ENCODE results near the gene SLC38A11. TPM values are rescaled to one million over a fixed set of nuclear protein-coding genes. Genes with fewer than 3 reads are reported as not detected.

Gene SLC38A11
- total and polyA plus RNA-seq, 2 of the 8 experiments (the other 6 are each of a cell fraction or from before 2014, with no cell fraction given) = not detected

DNA sequence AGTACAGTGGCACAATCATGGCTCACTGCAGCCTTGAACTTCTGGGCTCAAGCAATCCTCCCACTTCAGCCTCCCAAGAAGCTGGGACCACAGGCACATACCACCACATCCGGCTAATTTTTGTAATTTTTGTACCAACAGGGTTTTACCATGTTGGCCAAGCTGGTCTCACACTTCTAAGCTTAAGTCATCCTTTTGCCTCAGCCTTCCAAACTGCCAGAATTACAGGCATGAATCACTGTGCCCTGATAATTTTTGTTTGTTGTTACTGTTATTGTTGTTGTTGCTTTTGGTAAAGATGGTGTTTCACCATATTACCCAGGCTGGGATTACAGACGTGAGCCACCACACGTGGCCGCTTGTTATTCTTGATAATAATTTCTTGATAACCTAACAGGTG lies 103.2 kb downstream of the SLC38A11 start:
- Histone ChIP-seq H2BK5ac (ENCODE audit: low read depth, low read length) (no peak overlapping the region), H2AFZ (ENCODE audit: low read length) (no peak overlapping the region), H3K18ac (ENCODE audit: extremely low read depth, low read length) (no peak overlapping the region), H4K20me1 (replicated peaks in 1 of 2; ENCODE audit: control insufficient read depth in 1 of 2, insufficient read depth in 2 of 2, low read length in 2 of 2) (no peaks in the 10 kb centered on the region), H3K23ac (ENCODE audit: insufficient read length) (no peak overlapping the region), H3K14ac (ENCODE audit: insufficient read length) (no peak overlapping the region), H3K4me3 (ENCODE audit: extremely low read depth in 1 of 4, insufficient read depth in 2 of 4, low read depth in 3 of 4, low read length in 4 of 4) (no peak overlapping the region), H3K79me1 (ENCODE audit: low read depth, low read length) (no peaks in the 10 kb centered on the region), H4K91ac (replicated peaks; ENCODE audit: insufficient read length, low read length) (no peak overlapping the region), H3K36me3 (ENCODE audit: control insufficient read depth in 2 of 4, insufficient read depth in 4 of 4, low read length in 3 of 4) (no peaks in the 10 kb centered on the region), H3K9me3 (ENCODE audit: insufficient read depth in 2 of 2, low read depth in 1 of 2, low read length in 1 of 2) (no peaks in the 10 kb centered on the region), H2AK5ac (ENCODE audit: low read depth, low read length) (no peak overlapping the region), H2BK15ac (ENCODE audit: low read length) (no peak overlapping the region), H3K4me2 (ENCODE audit: insufficient read depth in 1 of 2, low read depth in 2 of 2, low read length in 2 of 2) (no peak overlapping the region), H3K27me3 (replicated peaks in 1 of 4; ENCODE audit: control insufficient read depth in 3 of 4, extremely low read depth in 1 of 4, insufficient read depth in 3 of 4, low read length in 3 of 4) (no peaks in the 10 kb centered on the region), H3K4me1 (replicated peaks in 1 of 4; ENCODE audit: control insufficient read depth in 3 of 4, insufficient read depth in 4 of 4, low read length in 3 of 4) (no peaks in the 10 kb centered on the region), H4K8ac (ENCODE audit: extremely low read depth, insufficient read depth, low read length) (no peak overlapping the region), H3K9ac (replicated peaks in 1 of 4; ENCODE audit: extremely low read depth in 1 of 4, low read depth in 3 of 4, low read length in 3 of 4) (no peak overlapping the region), H3K27ac (ENCODE audit: low read depth, low read length) (no peak overlapping the region), H3K23me2 (ENCODE audit: low read depth, low read length) (no peaks in the 10 kb centered on the region), H2BK120ac (replicated peaks; ENCODE audit: low read depth, low read length) (no peak overlapping the region), H3K56ac (replicated peaks; ENCODE audit: insufficient read length, low read depth, low read length) (no peak overlapping the region), H3K4ac (replicated peaks; ENCODE audit: insufficient read length, low read depth, low read length) (no peak overlapping the region), H4K5ac (ENCODE audit: insufficient read length, low read depth, low read length) (no peak overlapping the region), H3K79me2 (ENCODE audit: control insufficient read depth in 1 of 2, insufficient read depth in 2 of 2, low read length in 2 of 2) (no peaks in the 10 kb centered on the region), H2BK20ac (ENCODE audit: low read length) (no peak overlapping the region), H2BK12ac (ENCODE audit: low read depth, low read length) (no peak overlapping the region)
- DNase-seq (ENCODE audit: low read depth in 1 of 2, low spot score in 2 of 2) (no peak), FAIRE-seq (no peak)
- ChIA-PET CTCF (ENCODE audit: partially characterized antibody) (interaction anchor here (1.3 to 1.4 kb wide), 2 partner anchors 8 to 291 kb away, joined by 3 read pairs; no protein-coding TSS in a partner anchor), POLR2A (ENCODE audit: partially characterized antibody) (no interaction called here)
- 91% methylated on average over 4 of the region's 4 CpGs; no CpG with 5 or more reads in 1 of the 2 experiments for WGBS, 2 experiments (ENCODE audit: extremely low coverage in 1 of 2, insufficient coverage in 1 of 2, insufficient read length in 1 of 2, insufficient replicate concordance in 2 of 2, low coverage in 1 of 2, low lambda C conversion rate in 2 of 2, missing lambda C conversion rate in 1 of 2)
- TF ChIP-seq PHF8 (conservative IDR thresholded peaks at IDR 0.05; ENCODE audit: low read depth, low read length) (no peak), RFX5 (IDR thresholded peaks at IDR 0.05; ENCODE audit: borderline replicate concordance, low read depth, low read length) (no peak), KDM1A (IDR thresholded peaks at IDR 0.05; ENCODE audit: borderline replicate concordance, low read length) (no peak), GTF2F1 (IDR thresholded peaks at IDR 0.05; ENCODE audit: borderline replicate concordance, low read depth, low read length) (no peak), SP2 (IDR thresholded peaks at IDR 0.05; ENCODE audit: low read length) (no peak), TEAD4 (IDR thresholded peaks at IDR 0.05; ENCODE audit: low read depth, low read length) (no peak), SIRT6 (IDR thresholded peaks at IDR 0.05; ENCODE audit: low read length) (no peak), HDAC2 (IDR thresholded peaks at IDR 0.05; ENCODE audit: borderline replicate concordance in 1 of 2, low read depth in 2 of 2, low read length in 2 of 2) (no peak), RNF2 (IDR thresholded peaks at IDR 0.05; ENCODE audit: borderline replicate concordance, low read depth, low read length, missing control alignments, poor library complexity, severe bottlenecking) (no peak), RXRA (IDR thresholded peaks at IDR 0.05; ENCODE audit: insufficient read depth, low read depth, low read length) (no peak), ZNF274 (IDR thresholded peaks at IDR 0.05; ENCODE audit: borderline replicate concordance, extremely low read depth, low read length) (no peak), USF2 (IDR thresholded peaks at IDR 0.05; ENCODE audit: low read length) (no peak)

Measured in H1 (cell line).